Lower leg skin (tissue), 3 donors: Measurements from ENCODE around the gene ATP6AP1.

Source experiments
- POLR2A ChIP-seq, 2 donors: fragments of 450-650 bp; IDR thresholded peaks; one replicate each; pipeline ENCODE4 v1.6.1; 2016 to 2017; ENCODE audit warnings: antibody characterized with exemption in 2 of 2, mild to moderate bottlenecking in 1 of 2, moderate library complexity in 1 of 2
- TF ChIP-seq, protein P1 (sequence below), 3 donors: fragments of 450-650 bp; IDR thresholded peaks; one replicate each; pipeline ENCODE4 v1.5.1; 2016; ENCODE audit warnings: antibody characterized with exemption in 3 of 3, mild to moderate bottlenecking in 3 of 3, moderate library complexity in 2 of 3

DNA sequence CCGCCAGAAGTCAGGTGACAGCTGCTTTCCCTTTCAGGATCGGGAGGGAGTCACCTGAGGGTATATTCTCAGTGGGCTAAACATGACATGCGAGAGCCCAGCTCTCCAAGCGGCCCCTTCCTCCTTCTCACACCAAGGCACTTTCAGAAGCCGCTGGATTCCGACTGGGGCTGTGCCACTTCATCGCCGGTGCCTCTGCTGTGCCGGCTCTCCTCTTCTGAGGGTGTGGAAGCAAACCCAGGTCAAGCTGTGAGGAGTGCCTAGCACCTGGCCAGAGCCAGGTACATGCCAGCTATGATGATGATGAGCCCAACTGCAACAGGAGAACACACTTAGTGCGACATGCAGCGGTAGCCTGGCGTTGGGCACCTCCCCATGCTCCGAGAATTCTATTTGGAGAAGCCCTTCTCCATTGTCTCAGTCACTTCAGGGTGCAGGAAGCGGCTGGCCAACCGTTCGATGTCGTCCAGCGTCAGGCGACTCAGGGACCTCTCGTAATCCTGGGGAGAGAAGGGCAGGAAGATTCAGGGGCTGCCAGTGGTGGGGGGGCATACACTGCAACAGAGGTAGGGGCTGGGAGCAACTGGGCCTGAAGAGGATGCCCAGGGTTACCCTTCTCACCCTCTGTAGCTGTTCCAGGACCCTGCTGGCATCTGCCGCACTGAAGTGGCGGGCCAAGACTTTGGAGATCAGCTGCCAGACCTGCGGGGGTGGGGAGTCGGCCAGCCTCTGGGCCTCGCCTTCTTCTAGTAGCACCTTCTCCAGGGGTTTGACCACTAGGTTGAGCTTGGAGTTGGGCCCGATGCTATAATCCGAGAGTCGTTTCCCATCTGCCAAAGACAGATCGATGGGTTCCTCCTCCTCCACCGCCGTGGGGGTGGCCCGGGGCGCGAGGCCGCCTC is 56.9 kb downstream of the ATP6AP1 start:
- TF ChIP-seq POLR2A (IDR thresholded peaks at IDR 0.05): no peak
- TF ChIP-seq, protein P1, sequence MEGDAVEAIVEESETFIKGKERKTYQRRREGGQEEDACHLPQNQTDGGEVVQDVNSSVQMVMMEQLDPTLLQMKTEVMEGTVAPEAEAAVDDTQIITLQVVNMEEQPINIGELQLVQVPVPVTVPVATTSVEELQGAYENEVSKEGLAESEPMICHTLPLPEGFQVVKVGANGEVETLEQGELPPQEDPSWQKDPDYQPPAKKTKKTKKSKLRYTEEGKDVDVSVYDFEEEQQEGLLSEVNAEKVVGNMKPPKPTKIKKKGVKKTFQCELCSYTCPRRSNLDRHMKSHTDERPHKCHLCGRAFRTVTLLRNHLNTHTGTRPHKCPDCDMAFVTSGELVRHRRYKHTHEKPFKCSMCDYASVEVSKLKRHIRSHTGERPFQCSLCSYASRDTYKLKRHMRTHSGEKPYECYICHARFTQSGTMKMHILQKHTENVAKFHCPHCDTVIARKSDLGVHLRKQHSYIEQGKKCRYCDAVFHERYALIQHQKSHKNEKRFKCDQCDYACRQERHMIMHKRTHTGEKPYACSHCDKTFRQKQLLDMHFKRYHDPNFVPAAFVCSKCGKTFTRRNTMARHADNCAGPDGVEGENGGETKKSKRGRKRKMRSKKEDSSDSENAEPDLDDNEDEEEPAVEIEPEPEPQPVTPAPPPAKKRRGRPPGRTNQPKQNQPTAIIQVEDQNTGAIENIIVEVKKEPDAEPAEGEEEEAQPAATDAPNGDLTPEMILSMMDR (IDR thresholded peaks at IDR 0.05): no peak
